Activated CD8-positive, alpha-beta memory T cell treated with anti-CD3 and anti-CD28 coated beads, Interleukin-2, amount 50 U/mL, for 4 hours (primary cell): ENCODE measurements around the gene VSTM2B.

Experiments
- DNase-seq: peaks from one replicate; pipeline ENCODE4 v3.0.0-alpha.2; 2020

The VSTM2B gene

DNA sequence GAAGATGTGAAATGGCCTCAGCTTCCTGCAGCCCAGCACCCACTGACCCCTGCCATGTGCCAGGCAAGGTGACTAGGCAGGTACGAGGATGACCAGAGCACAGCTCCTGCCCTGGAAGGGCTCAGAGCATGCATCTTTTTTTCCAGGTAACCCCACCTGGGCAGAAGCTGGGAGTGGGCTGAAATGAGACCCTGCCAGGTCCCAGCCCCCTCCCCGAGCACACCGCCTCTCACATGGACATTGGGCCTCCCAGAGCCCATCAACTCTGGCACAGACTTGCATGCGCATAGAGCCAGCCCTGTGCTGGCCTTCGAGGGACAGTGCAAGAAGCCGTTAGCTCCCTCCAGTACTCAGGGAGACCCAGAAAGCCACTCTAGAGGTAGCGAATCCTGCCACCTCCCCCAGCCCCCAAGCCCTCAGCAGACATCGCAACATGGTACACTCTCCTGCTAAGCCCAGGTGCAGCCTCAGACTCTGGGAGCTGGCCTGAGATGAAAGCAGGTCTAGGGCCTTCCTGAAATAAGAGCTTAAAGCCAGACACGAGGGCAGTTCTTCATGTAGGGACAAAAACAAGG, 8.9 kb upstream of the VSTM2B start:
- DNase-seq, result no peak

DNA sequence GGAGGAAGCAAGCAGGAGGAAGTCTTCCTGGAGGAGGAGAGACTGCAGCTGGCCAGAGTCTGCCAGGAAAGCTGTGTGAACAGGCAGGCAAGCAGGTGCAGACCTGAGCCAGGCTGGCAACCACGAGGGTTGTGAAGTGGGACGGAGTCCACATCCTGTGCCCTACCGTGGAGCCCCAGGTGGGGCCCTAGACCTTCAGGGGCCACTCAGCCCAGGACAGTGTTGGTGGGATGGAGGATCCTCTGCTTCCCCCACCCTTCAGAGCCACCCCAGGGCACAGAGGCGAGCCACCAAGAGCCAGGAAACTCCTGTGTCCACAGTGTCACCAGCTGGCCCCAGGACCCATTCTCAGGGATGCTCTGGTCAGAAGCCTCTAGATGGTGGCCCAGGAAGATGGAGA, 8.4 kb upstream of the VSTM2B start:
- DNase-seq, result no peak

DNA sequence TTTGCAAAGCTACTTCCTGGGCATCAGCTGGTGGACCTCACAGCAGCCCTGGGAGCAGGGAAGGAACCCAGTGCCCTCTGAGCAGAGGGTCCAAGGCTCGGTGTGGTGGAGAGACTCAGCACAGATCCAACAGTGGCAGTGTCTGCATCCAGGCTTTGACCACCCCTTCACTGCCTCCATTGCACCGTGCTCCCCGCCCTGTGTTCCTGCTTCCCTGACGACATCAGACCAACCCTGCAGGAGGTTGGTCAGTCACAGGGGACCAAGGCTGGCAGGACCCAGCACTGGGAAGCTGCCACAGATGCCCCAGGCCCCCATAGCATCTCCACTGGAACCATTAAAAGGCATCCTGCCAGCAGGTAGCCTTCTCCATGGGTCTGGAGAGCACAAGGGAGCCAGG, 7.8 kb upstream of the VSTM2B start:
- DNase-seq, result peak; percentile 6

DNA sequence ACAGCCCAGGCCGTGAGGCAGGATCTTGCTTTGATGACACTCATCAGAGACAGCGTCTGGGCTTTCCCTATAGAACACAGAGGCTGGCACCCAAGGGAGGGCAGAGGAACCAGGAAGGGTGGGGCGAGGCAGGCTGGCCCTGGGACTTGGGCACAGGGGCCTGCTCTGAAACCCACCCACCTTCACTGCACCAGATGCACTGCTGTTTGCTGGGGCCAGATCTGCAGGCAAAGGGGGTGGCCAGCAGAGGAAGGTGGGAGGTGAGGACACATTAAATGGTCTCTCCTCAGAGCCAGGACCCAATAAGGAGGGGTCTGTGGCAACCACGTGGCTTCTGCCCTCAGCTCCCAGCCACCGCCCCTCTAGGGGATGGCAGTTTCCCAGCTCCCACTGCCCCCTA, 6.6 kb upstream of the VSTM2B start:
- peak; percentile 1 for DNase-seq

DNA sequence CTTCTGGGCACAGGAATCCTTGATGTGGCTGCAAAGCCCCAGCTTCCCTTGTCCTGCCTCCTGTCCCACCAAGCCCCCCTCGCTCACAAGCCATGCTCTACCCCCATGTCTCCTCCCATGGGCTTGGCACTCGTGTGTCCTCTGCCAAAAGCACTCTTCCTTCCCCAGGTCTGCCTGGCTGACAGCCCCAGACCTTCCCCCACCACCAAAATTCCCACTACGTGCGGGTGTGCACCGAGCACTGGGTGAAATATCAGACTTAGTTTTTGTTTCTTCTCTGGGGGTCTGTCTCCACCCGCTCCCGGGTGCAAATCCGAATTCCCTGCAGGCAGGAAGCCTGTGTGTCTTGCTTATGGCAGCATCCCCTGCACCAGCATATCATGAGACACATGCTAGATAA, 5.9 kb upstream of the VSTM2B start:
- no peak for DNase-seq

DNA sequence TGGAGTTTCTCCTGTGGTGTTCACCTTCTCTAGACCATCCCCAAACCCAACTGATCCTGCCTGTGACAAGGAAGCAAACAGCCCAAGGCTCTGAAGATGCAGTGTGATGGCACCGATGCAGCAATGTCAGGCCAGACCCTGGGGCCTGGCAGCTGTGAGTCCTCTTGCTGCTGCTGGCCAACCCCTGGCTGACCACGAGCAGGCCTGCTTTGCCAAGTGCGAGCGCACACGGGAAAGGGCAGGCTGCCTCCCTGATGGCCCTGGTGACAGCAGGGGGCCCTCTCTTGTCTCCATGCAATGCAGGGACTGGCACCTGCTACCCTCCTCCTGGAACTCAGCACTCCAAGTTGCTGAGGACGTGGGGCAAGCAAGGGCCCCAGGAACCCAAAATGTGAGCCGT, 5.4 kb upstream of the VSTM2B start:
- no peak for DNase-seq

DNA sequence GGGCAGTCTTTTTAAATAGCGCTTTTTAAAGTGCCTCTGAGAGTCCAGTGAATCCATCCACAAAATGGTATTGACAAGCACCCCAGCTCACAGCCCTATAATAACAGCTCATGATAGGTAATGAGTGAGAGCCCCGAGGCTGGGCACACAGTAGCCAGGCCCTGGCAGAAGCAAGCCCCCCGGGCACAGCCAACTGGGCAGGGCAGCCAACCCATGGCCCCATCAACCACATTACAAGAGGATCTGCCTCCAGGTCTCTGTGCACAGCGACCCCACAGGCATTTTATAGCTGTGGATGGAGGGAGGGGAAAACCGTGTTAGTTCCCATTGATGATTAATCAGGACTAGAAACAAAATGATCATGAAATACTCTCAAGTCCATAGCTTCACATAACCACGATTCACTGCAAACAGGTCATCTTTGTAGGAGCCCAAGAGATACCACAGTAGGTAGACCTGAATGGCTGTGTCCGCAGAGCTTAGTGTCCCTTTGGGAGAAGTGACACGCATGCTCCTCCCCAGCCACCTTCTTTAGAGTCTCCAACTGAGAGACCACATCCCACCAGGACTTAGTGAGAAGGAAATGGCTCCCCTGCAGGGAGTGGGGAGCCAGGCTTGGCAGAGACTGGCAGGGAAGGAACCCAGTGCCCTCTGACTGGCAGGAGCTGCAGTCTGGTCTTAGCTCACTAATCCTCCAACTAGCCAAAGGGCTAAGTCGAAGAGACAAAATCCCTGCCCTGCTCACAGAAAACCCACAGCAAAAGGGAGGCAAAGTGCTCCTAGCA, 4.3 kb upstream of the VSTM2B start:
- no peak for DNase-seq

DNA sequence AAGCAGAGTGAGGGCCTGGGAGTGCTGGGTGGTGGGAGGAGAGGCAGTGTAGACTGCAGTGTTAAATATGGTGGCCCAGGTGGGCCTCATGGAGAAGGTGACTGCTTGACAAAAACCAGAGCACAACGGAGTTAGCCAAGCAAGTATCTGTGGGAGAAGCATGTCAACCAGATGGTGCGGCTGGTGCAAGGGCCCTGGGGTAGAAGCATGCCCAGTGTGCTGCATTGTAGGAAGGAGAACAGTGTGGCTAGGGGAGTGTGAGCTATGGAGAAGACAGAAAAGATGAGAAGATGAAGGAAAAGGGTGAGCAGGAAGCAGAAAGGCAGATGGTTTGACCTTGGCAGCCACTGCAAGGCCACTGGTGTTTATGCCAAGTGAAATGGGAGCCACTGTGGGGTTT, 2.2 kb upstream of the VSTM2B start:
- DNase-seq, result no peak

DNA sequence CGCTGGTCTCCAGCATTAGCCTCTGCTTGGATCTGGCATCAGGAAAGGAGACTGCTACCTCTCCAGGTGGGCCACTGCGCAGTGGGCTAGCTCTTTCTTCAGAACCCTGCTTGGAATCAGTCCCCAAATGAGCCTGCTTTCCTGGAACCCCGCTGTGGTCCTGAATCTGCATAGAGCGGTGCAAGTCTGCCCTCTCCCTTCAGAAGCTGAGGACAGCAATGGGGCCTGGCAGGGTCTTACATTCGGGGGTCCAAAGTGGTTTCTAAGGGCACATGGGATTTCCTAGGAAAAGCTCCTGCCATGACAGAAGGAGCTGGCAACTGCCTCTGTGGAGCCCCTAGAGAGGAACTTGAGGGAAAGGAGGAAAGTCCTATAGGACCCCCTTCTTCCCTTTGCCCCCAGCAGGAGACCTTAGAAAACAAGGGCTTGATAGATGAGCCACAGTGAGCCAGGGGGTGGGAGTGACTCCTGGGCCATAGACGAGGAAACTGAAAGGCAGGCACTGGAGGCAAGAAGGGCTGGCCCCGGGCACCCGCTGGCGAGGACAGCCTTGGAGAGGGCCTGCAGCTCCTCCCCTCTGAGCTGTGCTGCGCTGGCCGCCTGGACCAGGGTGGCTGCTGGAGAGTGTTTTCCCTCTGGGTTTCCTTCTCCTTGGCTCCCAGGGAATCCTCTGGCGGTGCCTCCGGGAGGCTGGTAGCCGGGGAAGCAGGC, 1.4 kb upstream of the VSTM2B start:
- no peak for DNase-seq

DNA sequence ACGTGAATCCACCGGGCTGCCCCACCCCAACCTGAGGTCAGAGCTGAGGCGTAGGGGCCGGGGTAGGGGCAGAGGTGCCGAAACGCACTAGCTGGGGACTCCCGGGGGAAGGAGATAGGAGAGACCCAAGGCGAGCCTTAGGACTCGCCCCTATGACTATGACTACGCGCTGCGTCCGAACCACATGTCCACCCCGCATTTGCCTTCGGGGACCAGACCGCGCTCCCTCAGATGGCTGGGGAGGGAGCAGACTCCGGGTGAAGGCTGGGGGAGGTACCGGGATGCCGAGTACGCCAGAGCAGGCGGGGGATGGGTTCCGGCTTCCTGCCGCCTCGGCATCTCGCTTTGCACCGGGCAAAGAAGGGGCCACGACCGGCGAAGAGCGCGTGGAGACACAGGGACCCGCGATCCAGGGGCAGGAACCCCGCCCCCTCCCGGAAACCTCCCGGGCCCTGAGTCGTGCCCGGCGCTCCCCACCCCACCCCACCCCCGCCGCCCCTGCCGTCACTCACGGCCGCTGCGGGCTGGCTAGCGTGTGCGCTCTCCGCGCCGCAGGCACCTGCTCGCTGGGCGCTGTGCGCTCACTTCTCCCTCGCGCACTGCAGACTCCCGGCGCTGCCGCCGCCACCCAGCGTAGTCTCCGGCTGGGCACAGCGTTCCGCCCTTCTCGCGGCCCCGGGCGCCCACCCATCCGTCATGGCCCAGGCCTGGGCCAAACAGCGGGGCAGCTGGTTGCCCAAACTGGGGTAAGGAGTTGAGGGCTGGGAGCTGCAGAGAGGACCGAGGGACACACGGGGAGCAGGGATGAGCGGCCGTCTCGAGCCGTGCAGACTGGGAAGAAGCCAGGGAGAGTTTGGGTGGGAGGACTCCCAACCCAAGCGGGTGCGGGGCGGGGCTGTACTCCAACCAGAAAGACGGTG, 622 bp upstream of the VSTM2B start:
- DNase-seq, result no peak

DNA sequence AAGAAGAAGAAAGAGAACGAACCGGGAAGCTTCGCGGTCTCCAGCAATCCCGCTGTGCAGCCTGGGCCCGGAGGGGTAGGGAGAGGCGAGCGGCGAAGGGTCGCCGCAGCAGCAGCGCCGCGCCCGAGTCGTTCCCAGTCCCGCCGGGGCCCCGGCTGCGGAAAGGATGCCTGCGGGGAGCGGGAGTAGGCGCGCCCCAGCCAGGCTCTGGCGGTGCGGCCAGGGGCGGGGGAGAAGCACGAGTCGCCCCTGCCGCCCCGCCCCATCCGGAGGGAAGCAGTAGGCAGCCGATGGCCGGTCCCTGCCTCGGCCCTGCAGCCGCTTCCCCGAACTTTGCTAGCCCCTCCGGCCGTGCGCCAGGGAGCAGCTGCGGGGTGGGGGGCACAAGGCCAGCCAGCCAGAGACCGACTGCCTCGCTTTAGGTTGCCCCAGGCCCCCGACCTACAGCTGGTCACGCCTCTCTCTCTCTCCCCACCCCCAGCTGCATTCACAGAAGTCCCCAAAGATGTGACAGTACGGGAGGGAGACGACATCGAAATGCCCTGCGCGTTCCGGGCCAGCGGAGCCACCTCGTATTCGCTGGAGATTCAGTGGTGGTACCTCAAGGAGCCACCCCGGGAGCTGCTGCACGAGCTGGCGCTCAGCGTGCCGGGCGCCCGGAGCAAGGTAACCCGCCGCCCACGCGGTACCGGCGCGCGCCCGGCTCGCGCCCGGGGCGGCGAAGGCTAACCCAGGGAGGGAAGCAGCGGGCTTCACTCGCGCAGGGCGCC, 1.1 kb downstream of the VSTM2B start:
- no peak for DNase-seq

DNA sequence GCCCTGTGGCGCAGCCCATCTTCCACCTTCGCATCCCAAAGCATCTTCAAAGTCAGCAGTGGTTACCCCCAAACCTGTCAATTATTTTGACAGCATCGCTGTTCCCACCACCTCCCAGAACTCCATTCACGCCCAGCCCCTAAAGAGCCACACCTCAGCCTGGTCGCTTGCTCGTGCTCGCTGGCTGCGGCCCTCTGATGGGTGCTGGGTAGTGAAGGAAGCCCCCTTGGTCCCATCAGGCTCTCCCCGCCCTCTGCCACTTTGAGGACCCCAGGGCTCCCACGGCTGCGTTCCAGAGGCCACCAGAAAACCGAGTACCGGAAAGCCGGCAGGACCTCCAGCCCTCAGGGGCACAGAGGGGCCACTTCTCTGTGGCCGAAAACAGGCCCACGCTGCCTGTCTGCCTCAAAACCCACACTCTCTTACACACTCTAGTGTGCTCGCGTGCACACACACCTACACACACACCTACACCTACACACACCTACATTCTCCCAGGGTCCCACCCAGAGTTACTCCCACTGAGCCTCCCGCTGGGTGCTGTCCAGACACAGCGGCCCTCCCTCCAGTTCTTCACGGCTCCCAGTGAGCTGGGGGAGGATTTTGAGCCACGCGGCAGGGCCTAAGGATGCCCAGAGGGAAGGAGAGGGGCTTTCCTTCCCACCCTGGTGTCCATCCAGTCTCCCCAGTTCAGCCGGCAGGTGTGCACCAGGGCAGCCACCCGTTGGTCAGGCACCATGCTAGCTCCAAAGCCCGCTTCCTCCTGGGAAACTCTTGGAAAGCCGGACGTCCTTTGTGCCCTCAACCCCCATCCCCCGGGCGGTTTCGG, 1.9 kb downstream of the VSTM2B start:
- DNase-seq, result no peak

DNA sequence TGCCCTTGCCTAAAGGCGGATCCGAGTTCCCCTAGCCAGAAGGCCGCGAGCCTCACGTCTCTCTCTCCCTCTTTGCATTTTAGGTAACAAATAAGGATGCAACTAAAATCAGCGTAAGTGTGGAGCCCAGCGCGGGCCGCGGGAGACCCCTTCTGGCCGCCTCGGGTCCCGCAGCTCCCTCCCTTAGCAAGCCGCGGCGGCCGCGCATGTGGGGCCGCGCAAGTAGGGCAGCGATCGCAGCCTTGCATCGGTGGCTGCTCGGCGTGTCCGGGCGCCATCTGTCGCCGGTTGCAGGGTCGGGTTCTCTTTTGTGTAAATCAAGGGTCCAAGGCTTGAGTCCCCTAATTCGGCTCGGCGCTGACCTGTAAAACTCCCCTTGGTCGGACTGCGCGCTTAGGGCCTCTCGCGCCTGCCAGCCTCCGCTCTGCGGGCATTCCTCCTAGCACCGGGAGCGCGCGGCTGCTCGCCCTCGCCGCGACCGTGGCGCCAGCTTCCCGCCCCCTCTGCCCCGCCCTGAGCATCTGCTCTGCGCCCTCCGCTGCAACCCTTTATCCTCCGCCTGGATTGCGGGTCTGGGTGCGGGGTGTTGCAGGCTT, 2.7 kb downstream of the VSTM2B start:
- peak; percentile 54 for DNase-seq

DNA sequence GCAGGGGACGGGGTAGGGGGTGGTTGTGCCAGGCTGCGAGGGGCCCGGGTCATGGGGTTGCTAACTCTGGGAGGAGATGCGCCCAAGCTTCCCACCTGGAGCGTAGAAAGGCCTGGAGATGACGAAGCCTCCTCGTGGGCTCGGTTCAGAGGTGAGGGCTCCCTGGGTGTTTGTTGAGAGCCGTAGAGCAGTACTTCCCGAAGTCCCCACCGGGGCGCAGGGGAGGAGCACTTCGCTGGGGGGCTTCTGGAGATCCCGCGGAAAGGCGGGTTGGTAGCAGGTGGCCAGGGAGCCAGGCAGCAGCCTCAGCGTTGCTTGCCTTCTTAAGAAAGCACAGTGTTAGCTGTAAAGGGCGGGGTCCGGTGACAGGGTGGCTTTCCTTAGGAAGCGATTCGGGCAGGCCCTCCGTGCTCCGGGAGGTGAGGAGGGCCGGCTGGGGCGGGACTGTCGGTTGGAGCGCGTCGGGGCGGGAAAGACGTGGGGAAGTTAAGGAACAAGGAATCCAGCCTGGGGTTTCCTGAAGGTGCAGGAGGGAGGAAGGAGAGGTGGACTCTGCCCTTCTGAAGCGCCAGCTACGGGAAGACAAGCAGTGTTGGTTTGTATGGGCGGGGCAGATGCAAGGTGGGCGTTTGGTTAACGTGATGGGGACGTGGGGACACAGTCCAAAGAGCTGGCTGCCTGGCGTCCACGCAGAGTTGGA, 3.3 kb downstream of the VSTM2B start:
- DNase-seq, result no peak

DNA sequence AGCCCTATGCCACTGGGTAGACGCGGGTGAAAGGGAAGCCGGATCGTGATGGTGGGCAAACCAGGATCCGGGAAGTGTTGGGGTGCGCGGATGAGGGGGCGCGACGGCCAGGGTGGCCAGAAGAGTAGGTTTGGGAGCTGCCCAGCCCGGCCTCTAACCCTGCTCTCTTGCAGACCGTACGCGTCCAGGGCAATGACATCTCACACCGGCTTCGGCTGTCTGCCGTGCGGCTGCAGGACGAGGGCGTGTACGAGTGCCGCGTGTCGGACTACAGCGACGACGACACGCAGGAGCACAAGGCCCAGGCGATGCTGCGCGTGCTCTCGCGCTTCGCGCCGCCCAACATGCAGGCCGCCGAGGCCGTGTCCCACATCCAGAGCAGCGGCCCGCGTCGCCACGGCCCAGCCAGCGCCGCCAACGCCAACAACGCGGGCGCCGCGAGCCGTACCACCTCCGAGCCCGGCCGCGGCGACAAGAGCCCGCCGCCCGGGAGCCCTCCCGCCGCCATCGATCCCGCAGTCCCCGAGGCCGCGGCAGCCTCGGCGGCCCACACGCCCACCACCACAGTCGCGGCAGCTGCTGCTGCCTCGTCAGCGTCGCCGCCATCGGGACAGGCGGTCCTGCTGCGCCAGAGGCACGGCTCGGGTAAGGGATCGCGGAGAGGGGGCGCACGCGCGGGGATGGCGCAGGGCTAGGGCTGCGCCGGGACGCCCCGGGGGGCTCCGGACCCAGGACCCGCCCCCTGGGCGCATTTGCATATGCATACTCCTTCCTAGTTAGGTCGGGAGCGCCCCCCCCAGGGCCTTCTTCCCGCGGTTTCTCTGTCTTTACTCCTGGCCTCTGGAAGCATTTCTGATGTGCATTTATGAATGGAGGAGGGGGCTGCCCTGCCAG, 4.1 kb downstream of the VSTM2B start:
- no peak for DNase-seq

DNA sequence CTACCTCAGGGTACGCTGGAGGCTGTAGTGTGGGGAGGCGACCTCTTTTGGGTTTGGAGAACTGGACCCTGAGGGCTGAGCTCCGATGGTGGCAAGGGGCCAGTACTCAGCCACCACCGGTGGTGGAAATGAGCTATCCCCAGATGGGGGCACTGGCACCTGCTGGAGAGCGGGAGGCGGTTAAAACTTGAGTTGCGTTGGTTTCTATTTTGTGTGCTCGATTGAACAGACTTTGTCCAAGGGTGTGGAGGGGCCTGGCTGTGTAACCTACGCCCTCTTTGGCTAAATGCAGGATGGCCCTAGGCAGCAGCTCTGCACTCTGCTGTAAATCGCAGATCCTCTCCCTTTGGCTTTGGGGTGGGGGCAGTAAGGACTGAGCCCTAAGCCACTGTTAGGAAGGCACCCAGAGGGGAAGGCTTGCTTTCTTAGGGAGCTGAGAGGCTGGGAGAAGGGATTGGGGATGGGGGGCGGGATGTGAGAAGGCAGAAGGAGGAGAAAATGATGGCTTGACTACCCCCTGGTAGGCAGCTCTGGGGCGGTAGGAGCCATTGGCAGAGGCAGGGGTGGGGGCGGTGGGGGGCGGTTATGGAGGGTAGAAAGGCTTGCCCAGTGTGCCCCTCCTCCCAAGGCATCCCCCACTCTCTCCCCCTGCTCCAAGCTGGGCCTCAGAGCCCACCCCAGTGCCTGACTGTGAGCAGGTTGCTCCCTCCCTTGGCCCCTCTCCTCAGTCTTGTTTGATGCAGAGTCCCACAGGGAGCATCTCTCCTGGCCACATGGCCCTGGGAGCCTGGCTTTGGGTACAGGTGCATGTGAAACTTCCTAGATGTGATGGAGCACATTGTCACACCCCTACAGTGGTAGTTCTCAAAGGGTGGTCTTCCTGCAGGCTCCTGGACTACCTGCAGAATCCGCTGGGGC, 5.0 kb downstream of the VSTM2B start:
- no peak for DNase-seq

DNA sequence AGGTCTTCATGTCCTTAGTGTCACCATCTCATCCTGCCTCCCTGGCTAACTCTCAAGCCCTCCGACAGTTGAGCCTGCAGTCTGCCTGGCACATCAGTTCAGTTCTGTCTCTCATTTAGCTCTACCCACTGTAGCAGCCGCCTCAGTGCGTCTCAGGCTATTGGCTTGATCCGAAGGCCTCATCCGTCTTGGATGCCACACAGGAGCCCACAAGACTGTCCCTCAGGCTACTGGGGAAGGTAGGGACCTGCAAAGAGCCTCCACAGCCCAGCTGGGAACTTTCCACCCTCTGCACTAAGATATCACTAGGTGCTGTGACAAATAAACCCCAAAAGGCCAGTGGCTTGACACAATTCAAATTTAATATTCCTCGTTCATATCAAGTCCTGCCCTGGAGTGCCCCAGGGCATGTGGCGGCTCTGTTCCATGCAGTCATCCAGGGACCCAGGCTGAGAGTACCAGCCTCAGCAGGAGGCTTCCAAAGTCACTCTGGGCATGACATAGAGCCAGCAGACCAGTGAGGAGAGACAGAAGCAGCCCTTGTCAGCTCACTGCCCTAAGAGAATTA, 5.7 kb downstream of the VSTM2B start:
- no peak for DNase-seq

DNA sequence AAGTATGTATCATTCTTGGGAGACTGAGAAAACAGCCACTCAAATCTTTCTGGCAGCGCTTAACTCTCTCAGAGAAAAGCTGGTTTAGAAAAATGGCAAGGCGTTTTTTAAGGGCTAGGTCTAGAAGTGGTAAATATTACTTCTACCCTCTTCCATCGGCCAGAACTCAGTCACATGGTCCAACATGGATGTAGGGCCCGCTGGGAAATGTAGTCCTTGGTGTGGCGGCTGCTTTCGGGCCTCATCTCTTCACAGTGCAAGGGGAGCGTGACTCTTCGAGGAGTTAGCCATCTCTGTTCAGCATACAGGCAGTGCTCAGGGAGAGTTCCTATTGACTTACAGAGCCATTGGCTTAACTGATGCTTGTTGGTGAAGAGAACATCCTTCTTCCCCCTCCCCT, 6.3 kb downstream of the VSTM2B start:
- DNase-seq, result no peak
